Body of pancreas (tissue), 4 donors: ENCODE data around the gene NXF3.
"Not testable (repeated sequence)": the region's sequence is repeated elsewhere in the genome, so short reads cannot be mapped to it uniquely, and the experiment has no call there.

Experiments used
- POLR2A ChIP-seq, 3 donors: fragments of 450-650 bp; IDR thresholded peaks; one replicate each; pipeline ENCODE4 v1.6.1; 2016; ENCODE audit warnings: antibody characterized with exemption in 3 of 3, mild to moderate bottlenecking in 2 of 3
- TF ChIP-seq, protein P1 (sequence below), 7 experiments: fragments of 450-650 bp in 4 of 7; fragments of 200-600 bp in 3 of 7; sonication (generic) in 3 of 7; IDR thresholded peaks; one replicate each; pipeline ENCODE4 v1.5.1; 2016 to 2019; ENCODE audit warnings: antibody characterized with exemption in 7 of 7

DNA sequence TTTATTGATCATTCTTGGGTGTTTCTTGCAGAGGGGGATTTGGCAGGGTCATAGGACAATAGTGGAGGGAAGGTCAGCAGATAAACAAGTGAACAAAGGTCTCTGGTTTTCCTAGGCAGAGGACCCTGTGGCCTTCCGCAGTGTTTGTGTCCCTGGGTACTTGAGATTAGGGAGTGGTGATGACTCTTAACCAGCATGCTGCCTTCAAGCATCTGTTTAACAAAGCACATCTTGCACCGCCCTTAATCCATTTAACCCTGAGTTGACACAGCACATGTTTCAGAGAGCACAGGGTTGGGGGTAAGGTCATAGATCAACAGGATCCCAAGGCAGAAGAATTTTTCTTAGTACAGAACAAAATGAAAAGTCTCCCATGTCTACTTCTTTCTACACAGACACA lies 10.9 kb upstream of the NXF3 start:
- TF ChIP-seq, protein P1, sequence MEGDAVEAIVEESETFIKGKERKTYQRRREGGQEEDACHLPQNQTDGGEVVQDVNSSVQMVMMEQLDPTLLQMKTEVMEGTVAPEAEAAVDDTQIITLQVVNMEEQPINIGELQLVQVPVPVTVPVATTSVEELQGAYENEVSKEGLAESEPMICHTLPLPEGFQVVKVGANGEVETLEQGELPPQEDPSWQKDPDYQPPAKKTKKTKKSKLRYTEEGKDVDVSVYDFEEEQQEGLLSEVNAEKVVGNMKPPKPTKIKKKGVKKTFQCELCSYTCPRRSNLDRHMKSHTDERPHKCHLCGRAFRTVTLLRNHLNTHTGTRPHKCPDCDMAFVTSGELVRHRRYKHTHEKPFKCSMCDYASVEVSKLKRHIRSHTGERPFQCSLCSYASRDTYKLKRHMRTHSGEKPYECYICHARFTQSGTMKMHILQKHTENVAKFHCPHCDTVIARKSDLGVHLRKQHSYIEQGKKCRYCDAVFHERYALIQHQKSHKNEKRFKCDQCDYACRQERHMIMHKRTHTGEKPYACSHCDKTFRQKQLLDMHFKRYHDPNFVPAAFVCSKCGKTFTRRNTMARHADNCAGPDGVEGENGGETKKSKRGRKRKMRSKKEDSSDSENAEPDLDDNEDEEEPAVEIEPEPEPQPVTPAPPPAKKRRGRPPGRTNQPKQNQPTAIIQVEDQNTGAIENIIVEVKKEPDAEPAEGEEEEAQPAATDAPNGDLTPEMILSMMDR (IDR thresholded peaks at IDR 0.05), result not testable (repeated sequence)
- not testable (repeated sequence) for TF ChIP-seq POLR2A (IDR thresholded peaks at IDR 0.05)
